ENCODE results near the gene GLB1L2. TPM values are rescaled to one million over a fixed set of nuclear protein-coding genes. Genes with fewer than 3 reads are reported as not detected.

Gene GLB1L2
- polyA plus RNA-seq, 1 of the 3 experiments (the other 2 are of a cell fraction), result 3.4 TPM

GRCh38 chr11:134358856-134359490 lies 27.2 kb downstream of the GLB1L2 start:
- Histone ChIP-seq H3K9ac (no peak overlapping the region), H3K27ac (ENCODE audit: low read depth in 2 of 2, low read length in 1 of 2) (no peak overlapping the region), H3K4me2 (no peak overlapping the region), H4K20me1 (ENCODE audit: insufficient read depth) (no peaks in the 10 kb centered on the region), H3K79me2 (ENCODE audit: insufficient read depth) (no peaks in the 10 kb centered on the region), H3F3A (replicated peaks; ENCODE audit: insufficient read depth) (no peaks in the 10 kb centered on the region), H3K27me3 (ENCODE audit: insufficient read depth) (no peaks in the 10 kb centered on the region), H3K36me3 (replicated peaks in 1 of 2; ENCODE audit: control insufficient read depth in 1 of 2, insufficient read depth in 2 of 2, low read length in 1 of 2) (no peaks in the 10 kb centered on the region), H3K4me3 (ENCODE audit: low read depth in 2 of 2, low read length in 1 of 2) (no peak overlapping the region), H2AFZ (ENCODE audit: low read depth) (no peak overlapping the region), H3K9me2 (no peaks in the 10 kb centered on the region), H3K9me3 (no peaks in the 10 kb centered on the region), H3K4me1 (ENCODE audit: control insufficient read depth in 1 of 2, insufficient read depth in 2 of 2, low read depth in 1 of 2, low read length in 1 of 2) (no peaks in the 10 kb centered on the region; a peak in 1 of 4 replicates)
- ChIA-PET POLR2A (no interaction called here), CTCF (interaction anchor here (0.9 to 1.7 kb wide), 18 partner anchors 10 to 715 kb away, joined by 3 to 13 read pairs (median 4); no protein-coding TSS in a partner anchor)
- no peak for DNase-seq
- WGBS (ENCODE audit: low lambda C conversion rate), result 69% methylated on average over 11 of the region's 18 CpGs
- TF ChIP-seq MEF2A (IDR thresholded peaks at IDR 0.05; ENCODE audit: borderline replicate concordance, low read depth), result no peak
- no peak for TF ChIP-seq POLR2AphosphoS5 (IDR thresholded peaks at IDR 0.05; ENCODE audit: low read depth, low read length)
- no peak for TF ChIP-seq RCOR1 (IDR thresholded peaks at IDR 0.05; ENCODE audit: low read length)
- TF ChIP-seq SMC3 (IDR thresholded peaks at IDR 0.05; ENCODE audit: low read depth, low read length), result no peak
- no peak for TF ChIP-seq TEAD4 (IDR thresholded peaks at IDR 0.05; ENCODE audit: borderline replicate concordance, insufficient read depth)
- no peak for TF ChIP-seq YY1 (IDR thresholded peaks at IDR 0.05; ENCODE audit: low read depth)
- no peak for TF ChIP-seq RXRA (IDR thresholded peaks at IDR 0.05; ENCODE audit: borderline replicate concordance, low read depth)
- TF ChIP-seq EP300 (IDR thresholded peaks at IDR 0.05; ENCODE audit: borderline replicate concordance in 1 of 2, low read depth in 1 of 2, low read length in 1 of 2), result no peak

- Histone ChIP-seq H3K4me1 (ENCODE audit: control insufficient read depth in 1 of 2, insufficient read depth in 2 of 2, low read depth in 1 of 2, low read length in 1 of 2) (no peaks in the 10 kb centered on the region; a peak in 1 of 4 replicates), H3K79me2 (ENCODE audit: insufficient read depth) (no peaks in the 10 kb centered on the region), H3K36me3 (replicated peaks in 1 of 2; ENCODE audit: control insufficient read depth in 1 of 2, insufficient read depth in 2 of 2, low read length in 1 of 2) (no peaks in the 10 kb centered on the region), H3K9me2 (no peaks in the 10 kb centered on the region), H3K27me3 (ENCODE audit: insufficient read depth) (no peaks in the 10 kb centered on the region), H3K4me3 (ENCODE audit: low read depth in 2 of 2, low read length in 1 of 2) (no peak overlapping the region), H3K4me2 (no peak overlapping the region), H3K27ac (ENCODE audit: low read depth in 2 of 2, low read length in 1 of 2) (no peak overlapping the region), H2AFZ (ENCODE audit: low read depth) (no peak overlapping the region), H3K9me3 (no peaks in the 10 kb centered on the region), H3F3A (replicated peaks; ENCODE audit: insufficient read depth) (no peaks in the 10 kb centered on the region), H4K20me1 (ENCODE audit: insufficient read depth) (no peaks in the 10 kb centered on the region), H3K9ac (no peak overlapping the region)
- DNase-seq, result no peak
- WGBS (ENCODE audit: low lambda C conversion rate), result 60% methylated on average over 10 of the region's 10 CpGs
- POLR2A ChIA-PET, result no interaction called here
- CTCF ChIA-PET, result interaction anchor here (0.6 to 1.7 kb wide), 27 partner anchors 9 to 715 kb away, joined by 3 to 13 read pairs (median 3); no protein-coding TSS in a partner anchor
- no peak for TF ChIP-seq FOXM1 (IDR thresholded peaks at IDR 0.05; ENCODE audit: low read depth)
- no peak for TF ChIP-seq MXI1 (IDR thresholded peaks at IDR 0.05; ENCODE audit: low read depth, low read length)
- no peak for TF ChIP-seq NRF1 (IDR thresholded peaks at IDR 0.05; ENCODE audit: low read depth, low read length)
- TF ChIP-seq REST (IDR thresholded peaks at IDR 0.05; ENCODE audit: low read depth, low read length), result no peak
- no peak for TF ChIP-seq EP300 (IDR thresholded peaks at IDR 0.05; ENCODE audit: borderline replicate concordance in 1 of 2, low read depth in 1 of 2, low read length in 1 of 2)
- no peak for TF ChIP-seq GATA2 (CRISPR knock-in tag; IDR thresholded peaks at IDR 0.05)
- TF ChIP-seq, protein P1, sequence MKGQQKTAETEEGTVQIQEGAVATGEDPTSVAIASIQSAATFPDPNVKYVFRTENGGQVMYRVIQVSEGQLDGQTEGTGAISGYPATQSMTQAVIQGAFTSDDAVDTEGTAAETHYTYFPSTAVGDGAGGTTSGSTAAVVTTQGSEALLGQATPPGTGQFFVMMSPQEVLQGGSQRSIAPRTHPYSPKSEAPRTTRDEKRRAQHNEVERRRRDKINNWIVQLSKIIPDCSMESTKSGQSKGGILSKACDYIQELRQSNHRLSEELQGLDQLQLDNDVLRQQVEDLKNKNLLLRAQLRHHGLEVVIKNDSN (IDR thresholded peaks at IDR 0.05; ENCODE audit: borderline replicate concordance, low read depth), result no peak
- no peak for TF ChIP-seq EZH2phosphoT487 (IDR thresholded peaks at IDR 0.05; ENCODE audit: borderline replicate concordance, low read depth)
- TF ChIP-seq CHD2 (IDR thresholded peaks at IDR 0.05; ENCODE audit: low read length, partially characterized antibody), result no peak
- no peak for TF ChIP-seq FOXJ3 (CRISPR knock-in tag; IDR thresholded peaks at IDR 0.05)
- TF ChIP-seq RFX5 (IDR thresholded peaks at IDR 0.05; ENCODE audit: low read length), result no peak
- no peak for TF ChIP-seq SMC3 (IDR thresholded peaks at IDR 0.05; ENCODE audit: low read depth, low read length)
- TF ChIP-seq GABPA (IDR thresholded peaks at IDR 0.05; ENCODE audit: low read depth), result no peak
- TF ChIP-seq POLR2AphosphoS5 (IDR thresholded peaks at IDR 0.05; ENCODE audit: low read depth, low read length), result no peak
- no peak for TF ChIP-seq CTCF (IDR thresholded peaks at IDR 0.05)
These were observed 27.9 kb downstream of the GLB1L2 start for GRCh38 chr11:134359646-134360045.
